NCI-H82 treated with DMSO at 0.1 percent for 48 hours (cell line): ENCODE results near the gene KCTD15.
A peak's percentile ranks its signal among the peaks of the same experiment; 100 is the strongest.

ENCODE experiments used
- DNase-seq: peaks from one replicate; lab custom pipeline; 2025; ENCODE audit not compliant: unreplicated experiment; lab: John Stamatoyannopoulos, UW

Gene KCTD15

DNA sequence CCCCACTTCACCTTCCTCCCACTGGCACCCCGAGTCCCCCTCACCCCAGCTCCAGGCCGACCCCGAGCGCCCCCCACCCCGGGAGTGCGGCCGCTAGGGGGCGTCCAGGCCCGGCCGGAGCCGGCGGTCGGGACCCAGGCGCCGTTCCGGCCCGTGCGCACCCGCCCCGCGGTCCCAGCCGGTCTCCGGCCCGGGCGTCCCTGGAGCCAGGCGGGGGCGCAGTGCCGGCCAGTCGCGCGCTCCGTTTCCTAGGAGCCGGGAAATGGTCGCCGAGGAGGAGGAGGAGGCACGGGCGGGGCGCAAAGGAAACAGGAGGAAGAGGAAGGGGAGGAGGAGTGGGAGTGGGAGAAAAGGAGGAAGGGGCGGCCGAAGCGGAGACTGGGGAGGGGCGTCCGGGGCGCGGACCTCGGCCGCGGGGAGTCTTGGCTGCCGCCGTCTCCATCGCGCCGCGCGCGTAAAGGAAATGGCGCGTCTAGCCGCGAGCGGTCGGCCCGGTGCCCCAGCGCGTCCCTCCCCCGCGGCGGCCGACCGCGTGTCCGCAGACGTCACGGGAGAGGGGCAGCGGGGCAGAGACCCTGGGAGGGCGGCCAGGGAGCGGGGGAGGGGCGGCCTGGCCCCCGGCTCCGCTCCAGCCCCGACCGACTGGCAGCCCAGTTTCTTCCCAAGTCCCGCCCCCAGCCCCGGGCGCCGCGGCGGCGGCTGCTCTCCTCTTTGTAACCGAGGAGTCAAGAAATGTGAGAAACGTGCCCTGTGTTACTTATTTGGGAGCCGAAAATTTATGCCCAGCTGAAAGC lies 1.1 kb upstream of the KCTD15 start:
- peak; percentile 37 for DNase-seq

DNA sequence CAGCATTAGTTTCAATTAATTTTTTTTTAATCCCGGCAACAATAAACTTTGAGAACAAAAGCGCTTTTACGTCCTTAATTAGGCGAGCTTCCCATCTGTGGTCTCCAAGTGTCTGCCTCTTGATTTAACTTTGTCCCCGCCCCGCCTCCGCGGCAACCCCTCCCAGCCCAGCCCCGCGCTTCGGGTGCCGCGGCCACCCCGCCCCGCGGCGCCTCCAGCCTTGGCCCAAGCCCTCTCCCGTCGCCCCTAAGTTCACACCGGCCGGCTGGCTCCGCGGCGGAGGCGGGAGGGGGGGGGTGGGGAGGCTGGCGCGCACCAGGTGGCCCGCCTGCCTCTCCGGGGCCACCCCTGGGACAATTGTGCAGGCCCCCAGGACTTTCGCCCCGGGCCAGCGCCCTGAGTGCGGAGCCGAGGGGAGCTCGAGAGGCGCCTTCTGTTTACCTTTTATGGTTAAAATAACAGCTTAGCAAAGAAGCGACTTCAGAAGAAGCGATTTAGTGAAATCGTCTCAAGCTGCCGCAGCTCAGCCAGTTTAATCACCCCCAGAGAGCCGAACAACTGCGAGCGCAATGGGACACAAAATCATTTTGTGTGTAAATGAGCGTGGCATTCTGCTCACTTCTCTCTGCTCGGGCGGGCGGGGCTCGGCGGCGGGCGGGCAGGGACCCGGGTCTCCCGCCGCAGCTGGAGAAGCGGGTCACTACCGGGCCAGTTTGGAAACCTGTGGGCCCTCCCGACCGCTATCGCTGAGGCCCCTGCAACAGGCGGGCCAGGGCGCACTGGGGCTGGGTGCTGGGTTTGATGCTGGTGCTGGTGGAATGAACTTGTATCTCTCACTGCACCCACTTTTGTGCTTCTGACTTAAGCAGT lies 1.4 kb downstream of the KCTD15 start:
- peak; percentile 51 for DNase-seq

DNA sequence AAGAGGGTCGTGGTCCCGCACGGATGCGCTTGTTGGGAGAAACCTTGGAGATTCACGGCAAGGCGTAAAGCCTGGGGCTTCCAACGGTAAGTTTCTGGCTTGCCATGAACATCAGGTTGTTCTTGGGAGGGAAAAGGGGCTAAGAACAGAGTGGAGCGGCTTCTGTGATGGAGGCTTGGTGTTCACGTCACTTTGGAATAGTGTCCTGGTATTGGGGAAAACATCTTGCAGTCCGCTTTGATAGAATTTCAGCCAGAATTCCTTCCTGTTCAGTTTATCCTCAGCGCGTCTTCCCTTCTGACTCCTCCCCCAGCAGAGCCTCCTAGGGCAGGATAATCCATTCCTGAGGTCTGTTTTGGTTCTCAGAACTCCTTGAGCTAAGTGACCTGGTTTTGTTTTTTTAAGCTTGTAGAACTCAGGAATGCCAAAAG lies 2.0 kb downstream of the KCTD15 start:
- no peak for DNase-seq

DNA sequence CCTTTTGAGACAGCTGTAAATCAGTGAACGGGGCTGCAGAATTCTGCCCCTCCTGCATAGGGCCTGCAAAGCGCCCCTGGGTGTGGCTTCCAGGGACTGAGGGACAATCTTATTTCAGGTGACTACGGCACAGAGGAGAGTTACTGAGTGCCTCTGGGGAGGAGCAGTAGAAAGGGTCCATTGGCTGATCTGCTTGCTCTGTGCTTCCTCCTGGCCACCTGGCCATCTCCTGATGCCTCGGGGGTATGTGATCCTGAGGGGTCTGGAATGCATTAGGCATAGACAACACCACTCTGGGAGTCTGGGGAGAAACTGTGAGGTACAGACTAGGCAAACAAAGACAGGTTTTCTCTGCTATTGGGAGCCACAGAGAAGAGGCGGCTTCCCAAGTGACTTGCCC lies 2.8 kb downstream of the KCTD15 start:
- no peak for DNase-seq

DNA sequence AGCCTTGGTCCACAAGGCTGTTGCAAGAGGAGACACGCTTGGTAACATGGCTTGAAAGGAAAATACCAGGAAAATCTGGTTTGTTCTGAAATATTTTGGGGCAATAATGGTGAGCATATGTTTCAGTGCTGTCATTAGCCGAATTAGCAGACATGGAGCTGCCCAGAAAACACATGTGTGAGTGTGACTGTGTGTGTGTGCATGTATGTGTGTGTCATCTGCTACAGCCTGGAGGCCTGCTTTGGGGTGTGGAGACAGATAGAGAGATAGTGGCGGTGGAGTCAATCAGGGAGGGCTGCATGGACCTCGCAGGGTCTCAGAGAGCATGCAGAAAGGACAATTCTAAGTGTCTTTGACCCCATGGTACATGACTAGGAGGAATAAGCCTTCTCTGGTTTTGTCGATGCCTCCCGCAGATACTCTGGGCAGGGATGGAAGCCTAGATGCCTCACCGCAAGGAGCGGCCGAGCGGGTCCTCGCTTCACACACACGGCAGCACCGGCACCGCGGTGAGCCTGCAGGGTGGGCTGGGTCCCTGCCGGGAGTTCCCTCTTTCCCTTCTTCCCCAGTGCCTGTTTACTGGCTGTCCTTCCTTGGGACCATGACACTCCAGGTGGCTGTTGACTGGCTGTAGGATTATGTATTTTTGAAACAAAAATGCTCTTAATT lies 3.5 kb downstream of the KCTD15 start:
- DNase-seq = no peak

DNA sequence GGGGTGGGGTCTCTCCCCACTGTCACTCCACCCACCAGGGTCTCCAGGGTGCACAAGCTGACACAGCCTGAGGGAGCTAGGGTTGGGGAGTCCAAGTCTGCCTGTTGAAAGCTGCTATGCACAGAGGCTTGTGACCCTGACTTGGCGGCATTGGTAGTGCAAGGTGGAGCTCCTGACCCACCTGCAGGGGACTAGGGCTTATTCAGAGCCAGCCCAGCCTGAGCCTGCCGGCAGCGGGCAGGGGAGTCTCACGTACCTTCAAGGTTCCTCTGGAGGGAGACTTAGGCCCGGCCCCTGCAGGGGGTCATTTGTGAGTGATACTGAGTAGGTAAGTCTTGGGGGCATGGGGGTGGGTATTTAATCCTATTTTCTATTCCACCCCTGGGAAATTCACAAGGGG lies 4.7 kb downstream of the KCTD15 start:
- DNase-seq = no peak

DNA sequence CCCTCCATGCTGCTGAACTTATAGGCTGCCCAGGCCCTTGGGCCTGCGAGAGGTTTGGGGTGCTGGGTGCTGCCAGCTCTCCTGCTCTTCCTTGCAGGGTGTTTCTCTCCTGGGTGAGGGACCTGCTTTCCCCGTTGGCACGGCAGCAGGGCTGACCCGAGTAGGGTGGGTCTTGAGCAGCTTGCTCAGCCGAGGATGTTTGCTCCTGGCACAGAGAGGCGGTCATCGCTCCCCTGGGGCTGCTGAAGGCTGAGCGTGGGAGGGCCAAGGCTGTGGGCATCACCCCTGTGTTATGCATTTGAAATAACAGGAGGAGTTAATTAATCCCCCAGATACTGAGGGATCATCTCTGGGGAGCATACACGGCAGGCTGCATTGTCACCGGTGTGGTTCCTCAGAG lies 5.3 kb downstream of the KCTD15 start:
- DNase-seq = no peak

DNA sequence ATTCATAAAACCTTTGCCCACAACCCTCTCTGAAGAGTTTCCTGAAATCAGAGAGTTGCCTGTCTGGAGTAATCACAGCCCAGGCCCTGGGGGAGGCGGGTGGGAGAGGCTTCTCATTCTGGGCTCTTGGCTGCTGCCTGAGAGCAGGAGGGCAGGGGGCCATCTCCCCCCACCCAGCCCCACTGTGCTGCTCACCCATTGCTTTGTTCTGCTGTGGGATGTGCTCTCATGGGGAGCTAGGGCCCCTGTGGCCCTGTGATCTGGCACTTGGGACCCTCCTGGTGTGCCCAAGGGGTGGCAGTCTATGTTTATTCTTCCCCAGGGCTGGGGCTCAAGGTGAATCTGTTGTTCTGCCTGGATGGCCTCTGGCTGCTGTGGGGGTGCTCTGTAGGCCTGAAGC lies 6.1 kb downstream of the KCTD15 start:
- DNase-seq = no peak

DNA sequence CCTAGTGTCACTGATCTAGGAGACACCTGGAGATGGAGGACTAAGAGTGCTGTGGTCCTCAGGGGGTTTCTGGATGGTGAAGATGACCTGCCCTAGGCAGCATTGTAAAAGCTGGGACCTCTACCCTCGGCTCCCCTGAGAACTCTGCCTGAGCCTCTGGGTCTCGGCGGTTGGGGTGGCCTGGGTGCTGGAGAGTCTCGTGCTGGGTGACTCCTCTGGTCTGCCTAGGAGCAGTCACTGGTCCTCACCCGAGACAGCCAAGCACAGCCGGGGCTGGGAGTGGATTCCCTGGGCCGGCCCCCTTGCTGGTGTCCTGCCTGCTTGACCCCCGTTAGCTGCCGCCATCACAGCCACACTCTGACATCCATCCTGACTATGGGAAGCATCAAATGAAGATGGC lies 6.7 kb downstream of the KCTD15 start:
- DNase-seq = no peak

DNA sequence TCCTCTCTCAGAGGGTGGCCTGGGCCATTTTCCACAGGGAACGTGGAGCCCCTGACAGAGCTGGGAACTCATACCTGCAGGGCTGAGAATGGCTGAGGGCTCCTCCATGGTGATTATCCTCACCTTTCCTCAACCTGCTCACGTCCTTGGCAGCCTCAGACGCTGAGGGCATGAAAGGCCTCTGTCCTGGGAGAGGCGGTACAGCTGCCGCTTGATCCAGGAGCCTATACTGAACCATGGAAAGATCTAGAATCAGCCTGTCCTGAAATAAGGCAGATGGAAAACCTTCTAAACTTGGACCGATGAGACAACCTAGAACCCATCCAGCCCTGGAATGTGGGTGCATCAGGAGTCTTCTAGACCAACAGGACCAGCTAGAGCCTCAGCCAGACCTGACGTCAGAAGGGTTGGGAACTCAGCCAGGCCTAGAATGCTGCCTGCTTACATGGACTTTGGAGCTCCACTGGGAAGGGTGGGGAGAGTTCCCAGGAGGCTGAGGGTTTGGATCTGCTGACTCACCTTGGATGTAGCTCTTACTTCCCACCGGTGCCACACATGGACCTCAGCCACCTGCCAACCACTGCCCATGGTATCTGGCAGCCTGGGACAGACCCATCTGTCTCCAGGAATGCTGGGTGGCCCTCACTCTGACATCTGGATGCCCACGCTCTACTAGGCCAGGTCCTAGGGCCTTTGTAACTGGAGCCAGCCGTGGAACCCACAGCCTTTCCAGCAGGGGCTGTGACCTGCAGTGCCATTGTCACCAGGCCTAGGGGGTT lies 7.5 kb downstream of the KCTD15 start:
- DNase-seq = no peak

DNA sequence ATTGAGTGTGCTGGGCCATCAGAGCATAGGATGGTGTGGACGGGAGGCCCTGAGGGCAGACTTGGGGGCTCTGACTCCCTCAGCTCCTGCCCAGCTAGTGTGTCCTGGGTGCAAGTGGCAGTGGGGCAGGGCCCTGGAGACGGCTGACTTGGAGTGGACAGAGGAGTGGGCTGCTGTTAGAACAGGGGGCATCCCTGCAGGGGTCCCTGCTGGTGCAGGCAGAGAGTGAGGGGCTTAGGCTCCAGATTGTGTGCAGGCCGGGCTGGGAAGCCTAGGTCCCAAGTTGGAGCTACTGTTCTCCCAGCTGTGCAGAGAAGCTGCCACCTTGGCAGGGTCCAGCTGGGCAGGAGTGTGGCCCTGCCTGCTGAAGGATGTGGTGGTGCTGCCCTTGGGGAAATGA lies 8.6 kb downstream of the KCTD15 start:
- no peak for DNase-seq

DNA sequence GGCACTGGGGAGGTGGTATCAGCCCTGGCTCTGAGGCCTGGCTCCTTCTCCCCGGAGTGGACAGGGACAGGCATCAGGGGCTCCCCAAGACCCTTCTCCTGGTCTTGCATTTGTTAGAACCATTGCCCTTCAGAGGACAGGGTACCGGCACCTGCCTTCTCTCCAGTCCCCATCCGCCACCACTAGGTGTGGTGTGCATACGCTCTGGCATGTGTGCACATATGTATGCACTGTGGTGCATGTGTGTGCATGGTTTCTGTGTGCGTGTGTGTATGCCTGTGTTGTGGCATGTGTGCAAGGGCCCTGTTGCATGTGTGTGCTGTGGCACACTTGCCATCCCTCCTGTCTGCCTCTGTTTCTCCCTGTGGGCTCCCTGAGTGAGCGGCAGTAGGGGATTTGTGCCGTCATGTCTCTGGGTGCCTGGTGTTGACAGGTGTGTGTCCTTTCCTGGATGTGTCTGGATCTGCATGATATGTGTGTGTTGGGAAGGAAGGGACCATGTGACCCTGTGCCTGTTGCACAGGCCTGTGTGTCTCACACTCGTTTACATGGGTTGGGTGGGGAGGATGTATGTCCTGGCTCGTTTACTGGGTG lies 9.3 kb downstream of the KCTD15 start:
- DNase-seq = no peak

DNA sequence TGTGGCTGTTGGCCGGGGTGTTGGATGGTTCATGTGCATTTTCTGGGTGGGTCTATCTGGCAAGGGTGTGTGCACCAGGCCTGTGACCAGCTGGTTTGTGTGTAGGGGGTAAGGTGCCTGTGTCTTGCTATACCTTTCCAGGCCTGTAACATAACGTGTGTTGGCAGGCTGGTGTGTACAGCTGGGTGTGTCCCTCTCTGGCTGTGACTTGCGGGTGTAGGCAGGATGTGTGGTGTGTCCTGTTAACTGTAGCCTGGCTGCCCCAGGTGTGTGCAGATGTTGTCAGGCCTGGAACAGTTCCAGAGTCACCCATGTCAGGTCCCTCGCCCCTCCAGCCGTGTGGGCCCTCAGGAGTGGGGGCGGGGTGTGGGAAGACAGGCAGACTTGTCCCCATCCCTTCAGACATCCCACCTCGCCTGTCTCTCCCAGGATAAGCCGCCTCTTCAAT lies 9.8 kb downstream of the KCTD15 start:
- DNase-seq = no peak

DNA sequence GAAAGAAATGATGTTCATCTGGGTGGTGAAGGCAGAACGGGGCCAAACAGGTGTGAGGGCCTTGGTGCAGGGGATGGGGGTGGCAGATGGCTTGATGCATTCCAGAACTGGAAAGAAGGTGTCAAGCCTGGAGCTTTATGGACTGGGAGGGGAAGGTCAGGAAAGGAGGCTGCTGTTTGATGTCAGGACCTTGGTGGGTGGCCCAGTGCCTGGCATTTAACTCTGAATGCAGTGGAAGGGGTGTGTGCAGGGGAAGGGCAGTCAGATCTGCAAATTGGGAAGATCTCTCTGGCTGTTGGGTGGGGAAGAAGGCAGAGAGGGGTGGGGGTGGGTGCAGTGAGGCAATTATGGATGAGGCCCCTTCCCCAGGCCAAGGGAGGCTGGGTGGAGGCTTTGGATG lies 11.7 kb downstream of the KCTD15 start:
- no peak for DNase-seq

DNA sequence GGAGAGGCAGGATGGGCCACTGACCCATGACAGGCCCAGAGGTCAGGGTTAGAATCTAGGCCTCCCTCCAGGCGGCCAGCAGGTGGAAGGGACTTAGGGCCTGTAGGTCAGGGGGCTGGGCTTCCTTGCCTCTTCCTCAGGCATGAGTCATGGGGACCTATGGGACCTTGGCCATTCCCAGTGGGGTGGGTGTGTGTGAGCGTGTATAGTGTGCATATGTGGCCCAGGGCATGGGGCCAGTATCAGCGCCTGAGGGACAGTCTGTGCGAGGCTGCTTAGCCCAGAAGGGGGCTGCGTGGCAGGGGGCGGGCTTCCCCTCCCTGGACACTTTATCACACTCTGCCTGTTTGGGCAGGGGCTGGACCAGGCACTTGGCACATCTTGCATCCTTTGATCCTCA lies 13.3 kb downstream of the KCTD15 start:
- DNase-seq = no peak

DNA sequence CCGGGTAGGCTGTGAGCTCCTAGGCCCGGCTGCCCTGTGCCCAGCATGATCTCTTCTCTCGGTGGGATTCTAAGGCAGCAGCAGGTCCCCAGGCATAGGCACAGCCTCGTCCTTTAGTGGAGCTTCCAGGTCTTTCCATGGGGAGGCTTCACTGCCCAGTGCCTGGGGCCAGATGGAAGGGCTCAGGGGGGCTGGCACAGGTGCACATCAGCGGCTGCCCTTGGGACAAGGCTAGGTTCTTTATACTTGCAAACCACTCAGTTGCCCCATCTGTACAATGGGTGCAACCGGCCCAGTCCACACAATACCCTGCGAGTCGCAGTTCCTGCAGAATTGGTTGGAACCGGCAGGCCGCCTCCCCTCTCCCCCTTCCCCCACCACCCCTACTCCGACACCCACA lies 14.2 kb downstream of the KCTD15 start:
- no peak for DNase-seq

DNA sequence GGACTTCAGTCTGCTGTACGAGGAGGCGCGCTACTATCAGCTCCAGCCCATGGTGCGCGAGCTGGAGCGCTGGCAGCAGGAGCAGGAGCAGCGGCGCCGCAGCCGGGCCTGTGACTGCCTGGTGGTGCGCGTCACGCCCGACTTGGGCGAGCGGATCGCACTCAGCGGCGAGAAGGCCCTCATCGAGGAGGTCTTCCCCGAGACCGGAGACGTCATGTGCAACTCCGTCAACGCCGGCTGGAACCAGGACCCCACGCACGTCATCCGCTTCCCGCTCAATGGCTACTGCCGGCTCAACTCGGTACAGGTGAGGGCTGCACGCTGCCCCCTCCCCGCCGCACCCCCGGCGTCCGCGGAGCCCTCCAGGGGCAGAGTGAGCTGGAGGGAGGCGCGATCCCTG lies 14.6 kb downstream of the KCTD15 start:
- DNase-seq = no peak

DNA sequence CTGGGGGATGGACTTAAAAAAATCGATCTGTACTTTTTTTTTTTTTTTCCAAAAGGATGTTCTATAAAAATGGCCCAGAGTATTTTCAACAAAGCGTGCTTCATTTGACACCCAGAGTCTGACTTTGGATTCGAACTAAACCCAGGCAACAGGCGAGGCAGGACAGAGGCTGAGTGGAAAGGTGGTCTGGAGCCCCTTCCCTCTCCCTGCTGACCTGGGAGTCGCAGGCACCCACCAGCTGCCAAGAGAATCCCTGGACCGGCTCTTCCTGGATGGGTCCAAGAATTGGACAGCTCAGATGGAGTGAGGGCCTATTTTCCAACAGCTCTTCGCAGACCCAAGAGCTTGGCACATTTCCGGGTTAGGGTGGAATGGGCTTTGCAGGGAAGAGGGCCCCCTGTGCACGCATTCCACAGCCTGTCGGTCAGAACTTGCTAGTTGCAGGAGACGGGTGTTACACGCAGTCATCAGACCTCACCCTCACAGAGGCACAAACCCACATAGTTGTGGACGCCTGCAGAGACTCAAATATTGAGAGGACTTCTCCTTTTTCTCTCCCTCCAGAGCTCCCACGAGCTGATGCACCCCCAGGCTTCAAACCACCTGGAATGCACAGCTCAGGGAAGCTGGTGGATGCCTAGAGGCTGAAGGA lies 15.2 kb downstream of the KCTD15 start:
- DNase-seq = no peak

DNA sequence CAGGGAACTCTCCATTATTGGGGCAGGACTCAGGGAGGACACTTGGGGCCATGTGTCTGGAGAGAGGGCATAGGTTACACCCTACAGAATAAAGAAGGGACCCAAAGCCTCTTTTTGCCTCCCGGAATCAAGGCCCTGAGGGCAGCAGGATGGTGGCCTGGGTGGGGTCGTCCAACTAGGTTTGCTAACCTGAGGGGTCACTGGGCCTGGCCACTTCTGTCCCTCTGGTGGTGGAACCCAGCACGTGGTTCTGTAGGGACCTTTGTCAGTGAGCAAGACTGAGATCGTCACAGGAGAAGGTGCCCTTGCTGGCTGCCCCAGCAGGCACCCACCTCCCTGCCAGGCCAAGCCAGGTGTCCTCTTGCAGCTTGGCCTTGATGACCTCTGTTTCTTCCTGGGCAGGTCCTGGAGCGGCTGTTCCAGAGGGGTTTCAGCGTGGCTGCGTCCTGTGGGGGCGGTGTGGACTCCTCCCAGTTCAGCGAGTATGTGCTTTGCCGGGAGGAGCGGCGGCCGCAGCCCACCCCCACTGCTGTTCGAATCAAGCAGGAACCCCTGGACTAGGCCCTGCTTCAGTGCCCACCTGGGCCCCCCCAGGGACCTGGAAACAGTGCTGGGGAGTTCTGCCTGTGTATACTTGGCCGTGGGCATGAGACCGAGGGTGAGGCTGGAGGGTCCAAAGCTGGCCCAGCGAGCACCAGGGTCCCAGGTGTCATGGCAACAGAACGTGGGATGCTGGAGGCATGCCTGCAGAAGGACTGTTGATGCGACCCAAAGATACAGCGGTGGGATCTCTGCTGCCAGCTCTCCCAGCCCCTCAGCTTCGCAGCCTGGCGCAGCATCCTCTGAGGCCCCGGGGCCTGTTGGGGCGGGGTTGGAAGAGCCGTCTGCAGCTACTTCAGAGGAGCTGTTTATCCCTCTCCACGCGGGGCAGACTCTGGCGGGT lies 16.0 kb downstream of the KCTD15 start:
- no peak for DNase-seq
